Adrenal gland (tissue), 5 donors: ENCODE data around the gene FMO4.

Experiments used
- CTCF ChIP-seq, 6 experiments: fragments of 450-650 bp in 4 of 6; fragments of 200-600 bp in 2 of 6; sonication (generic) in 1 of 6; IDR thresholded peaks; 1 replicate in 5 of 6; 2 replicates in 1 of 6; pipeline versions ENCODE4 v1.5.1 to v1.8.0; 2016 to 2021; ENCODE audit warnings: antibody characterized with exemption in 6 of 6, mild to moderate bottlenecking in 2 of 6, moderate library complexity in 1 of 6
- POLR2A ChIP-seq, 2 donors: fragments of 450-650 bp; IDR thresholded peaks; one replicate each; pipeline ENCODE4 v1.6.1; 2017; ENCODE audit warnings: antibody characterized with exemption in 2 of 2, mild to moderate bottlenecking in 2 of 2, moderate library complexity in 1 of 2
- donor health status: DM: no; HTN: no; CAD: no.

- TF ChIP-seq CTCF (IDR thresholded peaks at IDR 0.05) (no peak), POLR2A (IDR thresholded peaks at IDR 0.05) (no peak)
Observed at GRCh38 chr1:171265686-171266085, 48.3 kb upstream of the FMO4 start.
